Activated T-cell treated with anti-CD3 and anti-CD28 coated beads for 1 hour (primary cell): ENCODE data around the gene ITPRID1.
"Not testable (repeated sequence)": the region's sequence is repeated elsewhere in the genome, so short reads cannot be mapped to it uniquely, and the experiment has no call there.

Source experiments
- DNase-seq: peaks from one replicate; pipeline ENCODE4 v3.0.0-alpha.2; 2020; ENCODE audit warnings: low read depth

Gene ITPRID1

DNA sequence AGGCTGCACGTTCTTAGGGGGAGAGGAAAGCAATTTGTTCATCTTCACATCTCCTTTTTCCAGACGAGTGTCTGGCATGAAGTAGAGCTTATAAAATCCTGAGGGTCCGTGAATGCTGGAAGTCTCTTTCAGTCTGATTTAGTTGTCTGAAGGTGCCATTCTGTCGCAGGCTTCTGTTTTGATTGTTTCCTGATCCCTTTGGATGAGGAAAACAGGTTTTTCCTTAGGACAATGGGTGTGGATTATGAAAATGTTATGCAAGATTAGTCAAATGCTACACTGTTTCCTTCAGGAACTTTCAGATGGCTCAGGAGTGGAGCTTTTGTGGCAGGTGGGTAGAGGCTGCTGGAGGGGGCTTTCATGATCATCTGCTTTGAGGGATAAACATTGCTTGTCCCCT lies at the start of gene ITPRID1:
TSS of gene ITPRID1 (plus strand) at position 301 of the 400 bp plus-strand sequence. CDS start 38,935 bp downstream, outside the sequence.
- DNase-seq, result no peak

DNA sequence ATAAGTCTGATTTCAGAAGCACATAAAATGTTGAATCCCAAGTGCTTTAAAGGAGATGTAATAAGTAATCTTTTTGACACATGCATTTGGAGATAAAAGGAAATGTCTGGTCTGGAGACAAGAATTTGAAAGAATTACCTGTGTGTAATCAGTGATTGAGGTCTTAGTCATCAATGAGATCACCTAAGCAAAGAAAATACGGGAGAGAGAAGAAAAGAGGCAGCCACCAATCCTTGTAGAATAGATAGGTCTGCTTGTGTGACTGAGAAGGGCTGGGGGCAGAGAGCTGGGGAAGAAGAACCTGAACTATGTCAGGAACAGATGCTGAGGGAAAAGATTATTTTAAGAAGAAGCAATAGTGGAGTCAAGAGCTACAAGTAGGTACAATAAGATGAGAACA lies 49.3 kb upstream of the ITPRID1 start:
- no peak for DNase-seq

- DNase-seq, result no peak
Measured at GRCh38 chr7:31465285-31465684, 48.6 kb upstream of the ITPRID1 start.

GRCh38 chr7:31466036-31466435 lies 47.9 kb upstream of the ITPRID1 start:
- DNase-seq, result no peak

- DNase-seq, result not testable (repeated sequence)
Measured at GRCh38 chr7:31470883-31471282, 43.0 kb upstream of the ITPRID1 start.

DNA sequence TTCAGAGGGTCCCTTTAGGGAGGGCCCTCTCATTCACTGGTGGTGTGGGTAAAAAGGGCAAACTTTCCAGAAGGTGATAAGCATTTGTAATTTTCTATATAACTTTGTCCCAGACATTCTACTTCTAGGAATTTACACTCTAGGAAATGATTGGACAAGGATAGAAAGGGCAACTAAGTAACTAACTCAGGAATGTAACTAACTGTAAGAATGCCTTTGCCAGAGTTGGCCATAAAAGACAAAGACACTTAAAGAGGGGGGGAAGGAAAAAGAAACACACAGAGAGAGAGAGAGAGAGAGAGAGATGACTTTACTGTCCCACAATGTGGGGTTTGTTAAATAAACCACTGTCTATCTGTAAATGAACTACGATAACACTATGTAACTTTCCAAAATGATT lies 38.5 kb upstream of the ITPRID1 start:
- no peak for DNase-seq

GRCh38 chr7:31476073-31476745 lies 37.7 kb upstream of the ITPRID1 start:
- DNase-seq, result no peak

GRCh38 chr7:31476941-31477677 lies 36.8 kb upstream of the ITPRID1 start:
- DNase-seq, result no peak

DNA sequence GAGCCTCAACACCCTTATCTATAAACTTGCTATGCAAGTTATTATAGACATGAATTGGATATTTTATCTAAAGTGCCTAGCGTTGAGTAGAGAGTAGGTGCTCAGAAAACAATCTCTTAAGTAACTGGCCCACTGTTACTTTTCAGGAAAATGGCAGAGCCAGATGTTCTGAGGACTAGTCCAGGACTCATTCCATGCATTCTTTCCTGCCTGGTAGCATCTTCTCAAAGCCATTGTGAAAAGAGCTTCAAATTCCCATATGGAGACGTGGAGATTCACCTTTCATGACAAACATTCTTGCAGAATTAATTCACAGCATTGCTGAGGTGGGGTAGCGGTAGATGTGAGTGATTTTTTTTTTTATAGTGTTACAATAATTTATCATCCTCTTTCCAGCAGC lies 35.9 kb upstream of the ITPRID1 start:
- no peak for DNase-seq

DNA sequence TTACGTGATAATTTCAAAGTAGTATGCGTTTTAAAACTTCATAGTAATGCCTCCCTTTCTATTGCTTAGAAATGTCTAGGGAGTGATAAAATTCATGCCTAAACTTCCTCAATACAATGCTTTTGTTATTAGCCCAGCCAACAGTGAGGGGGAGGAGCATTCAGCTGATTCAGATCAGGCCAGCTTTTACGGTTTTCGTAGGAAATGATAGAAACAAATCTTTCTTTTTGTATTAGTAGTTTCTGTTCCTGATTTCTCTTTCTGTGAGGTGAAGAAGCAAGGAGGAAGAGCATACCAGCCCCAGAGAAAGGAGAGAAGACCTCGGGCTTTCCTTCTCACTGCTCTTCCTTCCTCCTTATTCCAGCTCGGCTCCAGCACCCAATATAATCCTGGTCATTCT lies 35.2 kb upstream of the ITPRID1 start:
- no peak for DNase-seq

GRCh38 chr7:31487071-31487470 lies 26.8 kb upstream of the ITPRID1 start:
- DNase-seq, result no peak

DNA sequence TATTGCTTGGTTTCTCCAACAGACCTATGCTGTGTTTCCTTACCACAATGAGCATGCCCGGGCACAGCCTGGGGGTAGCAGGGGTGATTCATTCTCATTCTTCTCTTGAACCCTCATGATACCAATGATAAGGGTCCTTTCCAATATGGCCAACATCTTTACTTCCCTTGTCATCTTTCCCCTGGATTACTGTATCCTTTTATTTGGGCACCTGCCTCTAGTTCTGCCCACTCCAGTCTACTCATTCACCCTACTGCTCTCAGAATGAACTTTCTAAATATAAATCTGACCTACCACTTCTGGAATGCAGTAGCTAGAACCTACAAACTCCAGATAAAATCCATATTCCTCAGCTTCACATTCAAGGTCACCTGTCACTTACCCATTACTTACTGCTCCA lies 26.4 kb upstream of the ITPRID1 start:
- no peak for DNase-seq

DNA sequence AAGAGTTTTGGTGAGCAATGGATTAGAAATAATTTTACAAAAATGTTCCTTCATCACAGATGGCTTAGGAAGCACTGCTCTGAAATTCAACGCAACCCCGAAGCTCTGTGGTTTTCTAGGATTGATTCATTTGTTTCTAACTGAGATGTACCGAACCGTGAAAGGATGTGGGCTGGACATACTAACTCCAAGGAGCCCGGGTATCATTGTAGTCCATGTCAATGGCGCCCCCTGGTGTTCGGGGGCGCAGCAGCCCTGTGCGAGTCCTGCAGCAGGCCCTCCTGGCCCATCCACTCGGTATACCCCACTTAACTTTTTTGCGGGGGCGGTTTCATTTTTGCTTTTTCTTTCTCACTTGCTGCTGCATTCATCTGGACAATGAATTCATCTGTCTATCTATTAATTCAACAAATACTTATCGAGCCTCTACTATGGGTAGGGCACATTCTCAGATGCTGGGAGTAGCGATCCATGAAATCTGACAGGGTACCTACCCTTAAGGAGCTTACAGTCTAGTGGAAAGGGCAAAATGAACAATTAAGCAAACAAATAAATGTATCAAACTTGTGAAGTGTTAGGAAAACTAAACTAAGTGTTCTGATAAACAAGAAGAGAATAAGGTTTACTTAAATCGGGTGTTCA lies 25.2 kb upstream of the ITPRID1 start:
- DNase-seq, result peak; percentile 0

- DNase-seq, result no peak
Measured at GRCh38 chr7:31490796-31491314, 23.0 kb upstream of the ITPRID1 start.

- DNase-seq, result no peak
Measured at GRCh38 chr7:31492086-31492485, 21.8 kb upstream of the ITPRID1 start.

DNA sequence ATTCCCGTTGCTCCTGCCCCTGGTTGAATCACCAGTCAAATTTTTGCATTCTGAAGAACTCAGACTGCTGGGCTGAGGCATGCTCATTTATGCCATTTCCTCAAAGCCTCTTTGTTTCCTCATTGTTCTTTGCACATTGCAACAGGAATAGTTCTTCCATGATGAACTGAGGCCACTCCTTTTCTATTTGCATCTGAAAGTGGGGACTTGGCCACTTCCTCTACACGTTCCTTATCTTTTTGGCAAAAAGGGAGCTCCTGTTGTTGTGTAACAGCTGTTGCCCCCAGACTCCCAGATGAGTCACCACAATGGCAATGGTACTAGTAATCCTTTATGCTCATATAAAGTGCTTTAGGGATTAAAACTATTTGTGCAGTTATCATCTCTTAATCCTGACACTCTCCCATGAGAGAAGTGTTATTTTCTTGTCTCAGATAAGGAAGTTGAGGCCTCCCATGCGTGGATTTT lies 20.1 kb upstream of the ITPRID1 start:
- DNase-seq, result no peak

DNA sequence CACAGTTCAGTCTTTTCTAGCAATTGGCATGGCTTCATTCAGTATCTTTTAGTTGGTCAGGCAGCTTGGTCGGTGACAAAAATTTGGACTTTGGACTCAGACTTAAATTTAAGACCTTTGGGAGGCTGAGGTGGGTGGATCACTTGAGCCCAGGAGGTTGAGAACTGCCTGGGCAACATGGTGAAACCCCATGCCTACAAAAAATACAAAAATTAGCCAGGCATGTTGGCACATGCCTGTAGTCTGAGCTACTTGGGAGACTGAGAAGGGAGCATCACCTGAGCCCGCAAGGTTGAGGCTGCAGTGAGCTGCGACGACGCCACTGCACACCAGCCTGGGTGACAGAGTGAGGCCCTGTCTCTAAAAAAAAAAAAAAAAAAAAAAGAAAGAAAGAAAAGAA lies 19.5 kb upstream of the ITPRID1 start:
- DNase-seq, result no peak

GRCh38 chr7:31495653-31496052 lies 18.2 kb upstream of the ITPRID1 start:
- no peak for DNase-seq

DNA sequence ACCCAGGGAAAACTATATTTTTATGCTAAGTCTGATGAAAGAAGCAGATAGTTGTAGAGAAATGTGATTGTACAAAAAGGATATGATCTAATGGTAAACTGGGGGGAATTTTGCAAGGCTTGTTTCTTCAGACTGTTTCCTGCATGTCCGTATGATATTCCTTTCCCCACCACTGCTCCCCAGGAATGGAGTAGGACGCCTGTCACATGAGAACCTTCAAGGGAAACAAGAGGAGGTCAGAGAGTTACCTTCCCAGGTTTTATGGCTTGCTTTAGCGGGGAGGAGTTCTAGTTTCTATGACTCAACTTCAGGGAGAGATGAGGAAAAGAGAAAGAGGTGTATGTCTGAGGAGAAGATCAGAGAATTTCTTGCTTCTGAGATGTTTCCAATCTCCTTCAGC lies 16.4 kb upstream of the ITPRID1 start:
- DNase-seq, result no peak

DNA sequence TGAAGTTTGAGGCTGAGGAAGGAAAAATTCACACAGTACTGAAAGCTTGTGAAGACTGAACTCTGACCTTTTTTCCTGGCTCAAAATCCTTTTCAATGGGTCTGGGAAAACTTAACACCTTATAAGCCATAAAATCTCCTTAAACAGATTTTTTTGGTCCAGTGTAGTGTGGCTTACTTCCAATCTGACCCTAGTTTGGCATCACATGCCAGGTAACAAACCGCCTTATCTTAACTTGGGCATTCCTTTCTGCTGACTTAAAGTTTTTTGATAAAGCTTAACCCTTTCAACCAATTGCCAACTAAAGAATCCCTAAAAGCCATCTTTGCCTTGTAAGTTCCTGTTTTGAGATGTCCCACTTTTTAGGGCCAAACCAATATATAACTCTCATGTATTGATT lies 13.2 kb upstream of the ITPRID1 start:
- no peak for DNase-seq

- DNase-seq, result no peak
Measured at GRCh38 chr7:31508823-31509222, 5.1 kb upstream of the ITPRID1 start.

GRCh38 chr7:31512166-31512565 lies 1.7 kb upstream of the ITPRID1 start:
- DNase-seq, result no peak
